Measurements from ENCODE around the gene LRRC59. TPM values are rescaled to one million over a fixed set of nuclear protein-coding genes. Genes with fewer than 3 reads are reported as not detected.
A peak's percentile ranks its signal among the peaks of the same experiment; 100 is the strongest.

Gene LRRC59
- total and polyA plus RNA-seq, 11 donors, result 13.7 to 150 (median 28.6) TPM

DNA sequence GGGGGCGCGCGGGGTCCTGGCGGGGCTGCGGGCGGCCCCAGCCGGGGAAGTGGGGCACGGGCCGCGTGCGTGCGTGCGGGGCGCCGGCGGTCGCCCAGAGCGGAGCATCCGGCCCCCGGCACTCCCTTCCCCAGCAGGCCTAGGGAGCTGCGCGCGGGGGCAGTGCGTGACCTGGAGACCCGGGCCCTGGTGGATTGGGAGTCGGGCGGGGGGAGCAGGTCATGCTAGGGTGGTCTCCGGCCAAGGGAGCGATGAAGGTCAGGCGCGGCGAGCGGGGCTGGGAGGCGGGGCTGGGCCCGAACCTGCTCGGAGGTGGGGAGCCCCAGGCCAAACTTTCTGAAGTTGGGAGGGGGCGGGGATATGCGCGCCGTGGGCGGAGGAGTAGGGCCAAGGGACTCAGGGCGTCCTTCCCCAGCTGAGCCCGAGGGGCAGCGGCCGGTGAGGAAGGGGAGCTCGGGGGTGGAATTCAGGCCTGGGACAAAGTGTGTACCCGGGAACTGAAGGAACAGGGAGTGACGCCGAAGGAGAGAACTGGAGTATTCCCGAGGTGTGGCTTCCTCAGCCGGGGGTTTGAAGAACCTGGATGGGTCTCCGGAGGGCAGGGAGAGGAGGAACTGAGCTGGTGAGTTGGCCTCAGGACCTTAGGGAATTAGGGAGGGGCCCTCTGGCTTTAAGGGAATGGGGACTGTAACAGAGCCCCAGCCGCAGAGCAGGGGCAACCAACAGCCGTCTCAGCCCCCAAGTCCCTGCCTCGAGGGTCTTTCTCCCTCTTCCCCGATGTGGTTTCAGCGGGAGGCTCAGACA is 50.8 kb downstream of the LRRC59 start:
- no peaks in the 10 kb centered on the region for H3K27me3 ChIP-seq
- no peaks in the 10 kb centered on the region for H3K36me3 ChIP-seq
- DNase-seq (peak; percentile 48 to 73 (median 51)), ATAC-seq (peak in 3 of 4 donors; percentile 33 to 45 (median 45))
- peak overlapping the region in 10 of 12 donors; percentile 4 to 73 (median 64) for H3K27ac ChIP-seq
- H3K9me3 ChIP-seq, result no peaks in the 10 kb centered on the region
- peak overlapping the region; percentile 68 to 99 (median 90) for H3K4me3 ChIP-seq
- intact Hi-C loops (cut with DNase I), result no loop called here
- H3K4me1 ChIP-seq, result peaks cover 0 to 36% (median 25%) of the 10 kb centered on the region in 12 donors
- 0 to 4% (median 1%) methylated on average over 12 to 57 of the region's 57 CpGs for WGBS, 4 donors
- TF ChIP-seq, protein P1, sequence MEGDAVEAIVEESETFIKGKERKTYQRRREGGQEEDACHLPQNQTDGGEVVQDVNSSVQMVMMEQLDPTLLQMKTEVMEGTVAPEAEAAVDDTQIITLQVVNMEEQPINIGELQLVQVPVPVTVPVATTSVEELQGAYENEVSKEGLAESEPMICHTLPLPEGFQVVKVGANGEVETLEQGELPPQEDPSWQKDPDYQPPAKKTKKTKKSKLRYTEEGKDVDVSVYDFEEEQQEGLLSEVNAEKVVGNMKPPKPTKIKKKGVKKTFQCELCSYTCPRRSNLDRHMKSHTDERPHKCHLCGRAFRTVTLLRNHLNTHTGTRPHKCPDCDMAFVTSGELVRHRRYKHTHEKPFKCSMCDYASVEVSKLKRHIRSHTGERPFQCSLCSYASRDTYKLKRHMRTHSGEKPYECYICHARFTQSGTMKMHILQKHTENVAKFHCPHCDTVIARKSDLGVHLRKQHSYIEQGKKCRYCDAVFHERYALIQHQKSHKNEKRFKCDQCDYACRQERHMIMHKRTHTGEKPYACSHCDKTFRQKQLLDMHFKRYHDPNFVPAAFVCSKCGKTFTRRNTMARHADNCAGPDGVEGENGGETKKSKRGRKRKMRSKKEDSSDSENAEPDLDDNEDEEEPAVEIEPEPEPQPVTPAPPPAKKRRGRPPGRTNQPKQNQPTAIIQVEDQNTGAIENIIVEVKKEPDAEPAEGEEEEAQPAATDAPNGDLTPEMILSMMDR (IDR thresholded peaks at IDR 0.05), result no peak
- no peak for TF ChIP-seq POLR2A (IDR thresholded peaks at IDR 0.05)

DNA sequence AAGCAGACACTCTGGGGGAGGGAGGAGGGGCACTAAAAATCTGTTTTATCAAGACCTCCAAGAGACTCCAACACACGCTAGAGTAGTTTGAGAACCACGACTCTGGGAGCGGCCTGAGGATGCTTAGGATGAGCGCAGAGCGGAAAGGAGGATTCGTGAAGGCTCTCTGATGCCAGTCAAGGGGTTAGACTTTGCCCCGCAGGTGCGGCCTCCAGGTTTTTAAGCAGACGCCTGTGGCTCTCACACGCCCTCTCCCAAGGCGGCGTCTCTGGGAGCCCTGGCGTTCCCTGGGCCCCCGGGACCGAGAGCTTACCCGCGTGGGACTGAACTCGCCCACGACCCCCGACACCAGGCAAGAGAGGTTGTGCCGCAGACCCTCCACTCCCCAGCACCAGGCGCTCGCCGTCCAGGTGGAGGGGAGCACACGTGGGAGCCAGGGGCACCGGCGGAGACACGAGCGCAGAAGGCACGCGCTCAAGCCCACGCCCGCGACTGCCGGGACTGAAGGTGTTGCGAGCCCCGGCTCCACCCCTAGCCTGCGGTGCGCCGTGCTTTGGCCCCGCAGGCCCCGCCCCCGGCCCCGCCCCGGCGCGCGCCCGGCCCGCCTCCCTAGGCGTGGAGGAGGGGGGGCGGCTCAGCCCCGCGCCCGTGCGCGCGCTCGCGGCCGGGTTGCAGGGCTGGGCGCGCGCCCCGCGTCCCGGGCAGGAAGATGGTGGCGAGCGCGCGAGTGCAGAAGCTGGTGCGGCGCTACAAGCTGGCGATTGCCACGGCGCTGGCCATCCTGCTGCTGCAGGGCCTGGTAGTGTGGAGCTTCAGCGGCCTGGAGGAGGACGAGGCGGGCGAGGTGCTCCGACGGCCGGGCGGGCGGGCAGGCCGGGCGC is 51.7 kb downstream of the LRRC59 start, which contains the start of gene XYLT2:
XYLT2 (plus strand) TSS at position 695 of the 881 bp plus-strand sequence; CDS start at position 710, 15 bp downstream.
- peak in 1 of 2 donors; percentile 51 for TF ChIP-seq POLR2A (IDR thresholded peaks at IDR 0.05)
- TF ChIP-seq, protein P1 (IDR thresholded peaks at IDR 0.05), result no peak
- intact Hi-C loops (cut with DNase I), result no loop called here
- Histone ChIP-seq H3K27me3 (no peaks in the 10 kb centered on the region), H3K9me3 (no peaks in the 10 kb centered on the region), H3K4me1 (peaks cover 0 to 36% (median 24%) of the 10 kb centered on the region in 12 donors), H3K4me3 (peak within 1 kb of the TSS; percentile 68 to 99 (median 90)), H3K36me3 (no peaks in the 10 kb centered on the region), H3K27ac (peak within 1 kb of the TSS in 11 of 12 donors; percentile 4 to 73 (median 64))
- ATAC-seq (peak; percentile 82 to 93 (median 90)), DNase-seq (peak; percentile 88 to 94 (median 90))
- whole genome bisulfite sequencing, 4 donors, result 3 to 6% (median 4%) methylated on average over 45 to 87 of the region's 87 CpGs

DNA sequence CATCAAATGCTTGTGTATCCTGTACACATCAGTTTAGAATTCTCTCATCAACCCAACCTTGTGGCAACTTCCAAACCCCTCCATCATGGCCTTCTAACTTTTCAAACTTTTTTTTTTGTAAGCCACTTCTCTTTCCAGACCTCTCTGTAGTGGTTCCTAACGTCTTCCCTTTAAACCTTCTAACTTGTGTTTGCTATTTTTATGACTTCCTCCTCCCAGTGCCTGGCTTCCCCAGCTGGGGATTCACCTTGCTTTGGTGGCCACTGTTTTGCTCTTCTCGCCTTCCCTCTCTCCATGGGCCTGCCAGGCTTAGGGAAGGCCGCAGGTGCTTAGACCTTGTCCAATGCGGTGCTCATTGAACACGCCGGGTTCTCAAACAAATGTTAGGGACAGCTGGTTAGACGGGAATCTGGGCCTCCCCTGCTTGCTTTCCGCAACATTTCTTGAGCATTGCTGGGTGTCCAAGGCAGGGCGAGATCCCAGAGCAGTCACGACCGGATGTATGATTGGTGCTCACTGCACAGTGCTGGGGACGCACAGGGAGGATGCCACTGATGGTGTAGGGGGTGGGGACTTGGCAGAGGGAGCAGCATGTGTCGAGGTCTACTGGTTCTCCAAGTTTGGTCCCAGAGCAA is 52.5 kb downstream of the LRRC59 start:
- peak in 3 of 4 donors; percentile 1 to 7 (median 4) for ATAC-seq
- Histone ChIP-seq H3K4me1 (peaks cover 0 to 36% (median 24%) of the 10 kb centered on the region in 12 donors), H3K36me3 (no peaks in the 10 kb centered on the region), H3K4me3 (peak overlapping the region in 1 of 12 donors; percentile 91), H3K9me3 (no peaks in the 10 kb centered on the region), H3K27ac (no peak overlapping the region), H3K27me3 (no peaks in the 10 kb centered on the region)
- TF ChIP-seq POLR2A (IDR thresholded peaks at IDR 0.05), result no peak
- TF ChIP-seq, protein P1 (IDR thresholded peaks at IDR 0.05), result no peak
- intact Hi-C loops (cut with DNase I), result no loop called here
- DNase-seq, result no peak
- 60 to 69% (median 64%) methylated on average over 13 of the region's 13 CpGs for WGBS, 4 donors
